ENCODE results near the gene EIF6.
"Not testable (repeated sequence)": the region's sequence is repeated elsewhere in the genome, so short reads cannot be mapped to it uniquely, and the experiment has no call there.

EIF6 gene

GRCh38 chr20:35284267-35284991 is at the start of gene EIF6:
EIF6 (minus strand) TSS chr20:35284772; CDS start chr20:35284487, 285 bp downstream.
- peak; percentile 61 for DNase-seq (ENCODE audit: low read depth)

GRCh38 chr20:35333606-35334005 is 49.0 kb upstream of the EIF6 start:
- no peak for DNase-seq (ENCODE audit: low read depth)

- no peak for DNase-seq (ENCODE audit: low read depth)
Observed at GRCh38 chr20:35332540-35333200, 48.1 kb upstream of the EIF6 start.

- no peak for DNase-seq (ENCODE audit: low read depth)
Observed at GRCh38 chr20:35329435-35330139, 45.0 kb upstream of the EIF6 start.

DNA sequence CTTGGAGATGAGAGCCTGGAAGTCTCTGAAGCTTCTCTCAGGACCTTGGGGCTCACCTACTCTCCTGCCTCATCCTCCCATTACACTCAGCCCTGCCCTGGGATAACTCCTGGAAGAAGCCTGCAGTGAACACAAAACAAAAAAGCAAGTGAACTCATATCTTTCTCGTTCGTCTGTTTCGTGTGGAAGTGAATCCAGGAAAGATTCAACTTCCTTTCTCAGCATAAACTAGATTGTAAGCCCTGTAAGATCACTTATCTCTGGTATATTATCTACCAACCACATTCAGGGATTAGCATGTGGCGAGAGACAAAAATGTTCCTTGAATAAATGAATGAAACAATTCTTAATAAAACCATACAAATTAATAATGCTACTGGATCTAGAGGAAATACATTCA is 44.1 kb upstream of the EIF6 start:
- no peak for DNase-seq (ENCODE audit: low read depth)

- no peak for DNase-seq (ENCODE audit: low read depth)
Observed at GRCh38 chr20:35328095-35328685, 43.6 kb upstream of the EIF6 start.

- peak; percentile 84 for DNase-seq (ENCODE audit: low read depth)
Observed at GRCh38 chr20:35327074-35327976, 42.8 kb upstream of the EIF6 start.

DNA sequence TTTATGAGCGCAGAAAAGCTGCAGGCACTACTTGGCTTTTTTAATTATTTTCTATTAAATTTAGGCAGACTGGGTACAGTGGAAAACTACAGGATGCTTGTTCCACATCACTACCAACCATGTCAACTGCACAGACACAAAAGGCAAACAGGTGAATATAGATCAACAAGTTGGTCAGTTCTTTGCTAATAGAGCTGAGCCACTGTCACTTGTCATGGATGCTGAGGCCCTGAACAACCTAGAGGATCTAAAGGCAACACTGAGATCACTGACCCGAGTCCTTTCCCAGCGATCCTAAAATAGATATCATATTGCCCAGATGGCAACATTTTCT is 42.1 kb upstream of the EIF6 start:
- DNase-seq (ENCODE audit: low read depth), result no peak

DNA sequence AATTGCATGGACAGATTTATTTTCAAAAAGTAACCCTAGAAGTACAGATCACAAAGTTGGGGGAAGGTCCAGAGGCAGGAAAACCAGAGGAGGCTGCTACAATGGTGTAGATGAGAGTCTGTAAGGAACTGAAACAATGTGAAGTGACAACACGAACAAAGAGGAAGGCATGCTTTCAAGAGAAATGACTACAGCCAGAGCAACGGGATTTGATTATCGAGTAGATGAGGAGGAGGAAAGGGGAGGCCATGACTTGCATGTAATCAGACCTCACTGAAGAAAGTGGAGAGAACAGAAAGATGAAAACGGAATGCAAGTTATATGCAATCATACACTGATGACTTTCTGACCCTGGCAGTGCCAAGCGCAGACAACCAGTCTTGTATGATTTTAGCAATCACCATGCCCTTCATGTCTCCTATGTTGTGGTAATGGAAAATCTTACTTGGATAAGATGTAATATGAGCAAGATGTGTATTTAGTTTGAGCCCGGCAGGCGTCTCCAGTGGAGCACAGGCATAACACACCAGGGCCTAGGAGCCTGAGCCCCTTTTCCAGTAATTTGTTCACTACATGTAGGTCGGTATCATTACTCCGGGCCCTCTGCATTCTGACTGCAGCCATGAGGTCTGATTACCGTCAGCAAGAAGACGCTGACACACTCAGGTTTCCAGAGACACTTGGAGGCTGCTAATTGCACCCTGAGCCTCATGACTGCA is 41.6 kb upstream of the EIF6 start:
- DNase-seq (ENCODE audit: low read depth), result no peak

GRCh38 chr20:35325401-35325800 is 40.8 kb upstream of the EIF6 start:
- no peak for DNase-seq (ENCODE audit: low read depth)

- DNase-seq (ENCODE audit: low read depth), result peak; percentile 70
Observed at GRCh38 chr20:35320396-35321126, 36.0 kb upstream of the EIF6 start.

DNA sequence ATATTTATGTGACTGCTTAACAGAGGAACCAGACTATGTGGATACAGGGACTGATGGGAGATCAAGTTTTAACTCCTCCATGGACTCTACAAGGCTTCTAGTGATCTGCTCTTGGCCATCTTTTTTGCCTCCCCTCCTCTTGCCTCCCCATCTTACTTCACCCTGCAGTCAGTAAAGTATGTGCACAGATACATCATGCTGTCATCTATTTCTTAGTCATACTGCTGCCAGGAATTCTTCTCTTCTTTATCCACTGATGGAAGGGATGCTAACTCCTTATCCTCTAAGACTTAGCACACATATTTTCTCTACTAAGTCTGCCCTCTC is 35.3 kb upstream of the EIF6 start:
- peak; percentile 51 for DNase-seq (ENCODE audit: low read depth)

DNA sequence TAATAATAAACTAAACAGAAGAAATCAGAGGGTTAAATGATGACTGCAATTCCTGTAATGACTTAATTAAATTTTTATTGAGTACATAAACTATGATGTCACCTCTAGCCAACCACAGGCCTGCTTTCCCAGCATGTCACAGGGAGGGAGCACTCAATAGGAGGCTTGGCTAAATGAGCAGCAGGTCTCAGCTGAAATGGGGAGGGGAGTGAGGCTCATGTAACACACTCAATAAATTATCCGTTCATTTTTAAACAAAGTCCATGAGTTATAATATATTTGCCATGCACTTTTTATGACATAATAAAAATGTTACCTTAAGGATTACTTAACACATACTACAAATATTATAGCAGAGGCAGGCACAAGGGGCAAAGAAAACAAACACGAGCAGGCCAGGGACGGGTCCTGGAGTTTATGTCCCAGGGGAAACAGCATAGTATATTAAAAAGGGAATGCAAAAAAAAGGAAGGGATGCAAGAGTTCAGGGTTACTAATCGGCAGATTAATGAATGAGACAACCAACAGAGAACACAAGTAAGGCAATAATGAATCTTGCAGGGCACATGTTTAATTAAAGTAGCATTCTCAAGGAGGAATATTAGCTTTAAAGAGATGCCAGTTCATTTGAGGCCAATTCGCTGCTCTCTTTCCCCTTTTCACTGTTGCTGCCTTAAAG is 34.8 kb upstream of the EIF6 start:
- peak; percentile 47 for DNase-seq (ENCODE audit: low read depth)

DNA sequence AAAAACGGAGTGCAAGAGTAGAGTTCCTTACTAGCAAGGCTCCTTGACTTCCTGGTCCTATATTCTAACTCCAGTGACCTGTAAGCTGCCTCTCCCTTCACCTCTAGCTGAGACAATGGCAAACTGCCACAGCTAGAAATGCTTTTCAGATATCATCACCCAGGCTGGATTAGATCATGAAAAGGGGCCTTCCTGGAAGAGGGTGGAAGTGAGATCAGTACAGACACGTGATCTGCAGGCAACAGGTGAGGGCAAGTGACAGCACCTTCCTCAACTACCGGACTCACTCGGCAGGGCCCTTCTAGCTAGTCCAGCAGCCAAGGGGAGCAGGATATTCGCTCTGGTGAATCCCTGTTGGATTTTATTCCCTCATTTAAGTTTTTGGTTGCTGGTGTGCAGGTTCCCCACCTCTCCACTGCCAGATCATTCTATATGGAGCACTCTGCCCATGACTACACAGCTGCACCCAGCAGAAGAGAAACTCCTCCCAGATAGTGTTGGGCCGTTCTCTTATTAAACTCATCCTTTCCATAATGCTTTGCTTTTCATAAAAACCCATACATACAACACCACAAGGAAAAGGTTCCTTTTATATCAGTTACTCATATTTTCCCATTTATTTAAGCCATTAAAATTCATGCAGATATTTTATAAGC is 34.1 kb upstream of the EIF6 start:
- peak; percentile 71 for DNase-seq (ENCODE audit: low read depth)

DNA sequence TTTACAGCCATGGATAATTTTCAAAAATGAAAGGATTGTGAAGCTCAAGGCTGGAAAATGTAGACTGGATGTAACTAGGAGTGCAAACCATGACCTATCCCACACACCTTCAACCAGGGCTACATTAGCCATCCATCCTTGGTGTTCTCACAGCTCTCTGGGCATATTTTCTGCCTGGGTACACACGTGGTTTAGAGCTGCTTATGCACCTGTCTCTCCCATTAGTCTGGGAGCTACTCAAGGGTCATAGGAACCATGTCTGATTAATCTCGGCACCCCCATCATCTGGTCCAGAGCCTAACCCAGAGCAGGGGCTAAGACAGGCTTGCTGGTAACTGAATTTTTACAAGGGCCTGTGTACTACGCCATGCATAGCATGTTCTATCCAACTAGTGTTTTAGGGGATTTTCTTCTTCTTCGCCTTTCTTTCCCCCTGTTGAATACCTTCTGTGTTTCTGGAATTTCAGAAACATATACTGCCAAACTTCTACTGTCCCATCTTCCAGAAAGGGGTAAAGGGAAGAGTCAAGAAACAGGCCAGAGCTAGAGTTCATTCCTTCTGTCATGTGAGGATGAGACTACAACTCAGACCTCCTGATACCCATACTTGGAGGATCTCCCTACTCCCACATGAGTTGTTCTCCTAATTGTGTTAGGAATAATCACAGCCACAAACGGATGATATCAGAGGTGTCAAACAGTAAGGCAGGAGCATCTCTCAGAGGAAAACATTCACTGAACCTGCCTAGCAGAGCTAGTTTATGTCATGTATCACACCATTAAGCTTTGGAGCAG is 33.0 kb upstream of the EIF6 start:
- no peak for DNase-seq (ENCODE audit: low read depth)

- DNase-seq (ENCODE audit: low read depth), result no peak
Observed at GRCh38 chr20:35316086-35316485, 31.5 kb upstream of the EIF6 start.

DNA sequence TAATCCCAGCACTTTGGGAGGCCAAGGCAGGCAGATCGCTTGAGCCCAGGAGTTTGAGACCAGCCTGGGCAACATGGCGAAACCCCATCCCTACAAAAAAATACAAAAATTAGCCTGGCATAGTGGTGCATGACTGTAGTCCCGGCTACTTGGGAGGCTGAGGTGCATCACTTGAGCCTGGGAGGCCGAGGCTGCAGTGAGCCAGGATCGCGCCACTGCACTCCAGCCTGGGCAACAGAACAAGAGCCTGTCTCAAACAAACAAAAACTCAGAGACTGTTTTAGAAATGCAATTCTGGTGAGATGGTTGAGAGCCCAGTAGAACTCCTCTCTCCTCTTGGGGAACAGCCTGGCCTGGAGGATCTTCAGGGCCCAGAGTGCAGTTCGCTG is 31.1 kb upstream of the EIF6 start:
- DNase-seq (ENCODE audit: low read depth), result not testable (repeated sequence)

GRCh38 chr20:35314816-35315631 is 30.5 kb upstream of the EIF6 start:
- DNase-seq (ENCODE audit: low read depth), result no peak
